ENCODE measurements around the gene KCNQ2.

Gene KCNQ2

DNA sequence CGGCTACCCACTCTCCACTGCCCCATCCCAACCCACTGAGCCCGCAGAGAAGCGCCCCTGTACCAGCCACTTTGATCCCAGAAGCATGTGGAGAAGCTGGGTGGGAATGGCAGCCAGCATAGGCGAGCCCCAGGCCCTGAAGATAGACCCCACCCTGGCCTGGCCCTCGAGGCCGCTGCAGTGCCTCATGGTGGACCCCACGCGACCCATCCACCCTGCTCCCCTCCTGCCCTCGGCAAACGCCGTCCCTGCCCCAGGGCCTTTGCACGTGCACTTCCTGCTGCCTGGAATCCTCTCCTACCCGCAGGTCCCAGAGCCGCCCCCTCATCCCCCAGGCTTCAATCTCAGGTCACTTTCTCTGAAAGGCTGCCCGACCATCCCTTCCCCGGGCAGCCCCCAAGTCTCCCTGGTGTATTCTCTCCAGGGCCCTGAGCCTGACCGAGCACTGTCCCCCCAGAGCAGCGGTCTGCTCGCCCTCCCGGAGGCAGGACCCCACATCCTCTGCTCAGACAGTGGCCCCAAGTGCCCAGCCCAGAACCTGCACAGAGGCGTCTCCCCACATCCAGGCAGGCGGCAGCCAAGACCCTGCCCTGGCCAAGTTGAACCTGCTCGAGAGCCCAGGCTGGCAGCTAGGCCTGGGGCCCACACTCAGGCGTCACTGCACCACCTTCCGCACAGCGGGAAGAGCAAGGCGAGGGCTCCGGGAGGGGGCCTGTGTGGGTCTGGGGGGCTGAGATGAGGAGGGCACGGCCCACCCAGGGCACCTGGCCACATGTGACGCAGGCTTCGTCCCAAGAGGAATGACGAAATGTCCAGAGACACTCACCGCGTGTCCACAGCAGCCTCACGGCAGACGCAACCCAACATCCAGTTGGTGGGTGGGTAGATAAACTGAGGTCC is 14.0 kb downstream of the KCNQ2 start:
- Histone ChIP-seq H3K9ac (ENCODE audit: low read length) (no peak overlapping the region), H3K4me1 (ENCODE audit: insufficient read depth, low read length, severe bottlenecking) (no peaks in the 10 kb centered on the region)

DNA sequence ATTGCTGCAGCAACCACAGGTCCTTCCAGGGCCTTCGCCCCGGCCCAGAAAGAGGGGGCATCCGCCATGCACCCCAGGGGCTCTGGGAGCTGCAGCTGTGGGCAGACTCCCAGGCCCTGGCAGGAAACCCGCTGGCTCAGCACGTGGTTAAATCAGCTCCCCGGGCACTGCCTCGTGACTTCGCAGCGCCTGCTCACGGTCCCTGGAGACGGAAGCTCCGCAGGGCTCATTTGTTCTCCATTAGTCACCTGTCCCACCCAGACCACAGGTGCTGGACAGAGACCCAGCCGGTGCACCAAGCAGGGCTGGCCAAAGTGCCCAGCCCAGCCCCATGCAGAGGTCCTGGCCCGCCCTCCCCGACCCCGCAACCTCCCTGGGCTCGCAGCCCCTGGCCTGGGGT is 14.7 kb downstream of the KCNQ2 start:
- H3K27me3 ChIP-seq (ENCODE audit: insufficient read depth, low read length) = 0 out of 2 replicates have a peak, but pooled peaks cover 8% of the 10 kb centered on the region
- H3K4me3 ChIP-seq (ENCODE audit: low read depth, low read length, poor library complexity, severe bottlenecking) = no peak overlapping the region
- no peaks in the 10 kb centered on the region for H3K4me1 ChIP-seq (ENCODE audit: insufficient read depth, low read length, severe bottlenecking)
- H2AFZ ChIP-seq (ENCODE audit: low read length) = no peak overlapping the region
- no peaks in the 10 kb centered on the region for H3K79me2 ChIP-seq (ENCODE audit: insufficient read depth, low read length)
- H3K27ac ChIP-seq (ENCODE audit: low read depth, low read length, poor library complexity, severe bottlenecking) = no peak overlapping the region
- no peaks in the 10 kb centered on the region for H3F3A ChIP-seq (ENCODE audit: insufficient read depth, low read length)
- no peak overlapping the region for H3K9ac ChIP-seq (ENCODE audit: low read length)
- no peaks in the 10 kb centered on the region for H3K36me3 ChIP-seq (ENCODE audit: insufficient read depth, low read length)
- TF ChIP-seq EZH2 (IDR thresholded peaks at IDR 0.05; ENCODE audit: borderline replicate concordance, low read length) = no peak
- H3K9me3 ChIP-seq (ENCODE audit: low read length) = no peaks in the 10 kb centered on the region
- H3K9me2 ChIP-seq (ENCODE audit: low read depth, low read length) = no peaks in the 10 kb centered on the region
- no peak overlapping the region for H3K4me2 ChIP-seq (ENCODE audit: low read length)
- no peaks in the 10 kb centered on the region for H4K20me1 ChIP-seq (ENCODE audit: insufficient read depth, low read length)

More for the DNA sequence above, 14.0 kb downstream of the KCNQ2 start:
- Histone ChIP-seq H3K27ac (ENCODE audit: low read depth, low read length, poor library complexity, severe bottlenecking) (no peak overlapping the region), H3F3A (ENCODE audit: insufficient read depth, low read length) (no peaks in the 10 kb centered on the region), H3K4me3 (ENCODE audit: low read depth, low read length, poor library complexity, severe bottlenecking) (no peak overlapping the region), H3K79me2 (ENCODE audit: insufficient read depth, low read length) (no peaks in the 10 kb centered on the region), H3K4me2 (ENCODE audit: low read length) (no peak overlapping the region), H3K9me2 (ENCODE audit: low read depth, low read length) (no peaks in the 10 kb centered on the region), H4K20me1 (ENCODE audit: insufficient read depth, low read length) (no peaks in the 10 kb centered on the region), H3K36me3 (ENCODE audit: insufficient read depth, low read length) (no peaks in the 10 kb centered on the region), H2AFZ (ENCODE audit: low read length) (no peak overlapping the region), H3K9me3 (ENCODE audit: low read length) (no peaks in the 10 kb centered on the region), H3K27me3 (ENCODE audit: insufficient read depth, low read length) (0 out of 2 replicates have a peak, but pooled peaks cover 8% of the 10 kb centered on the region)
- TF ChIP-seq, protein P1, sequence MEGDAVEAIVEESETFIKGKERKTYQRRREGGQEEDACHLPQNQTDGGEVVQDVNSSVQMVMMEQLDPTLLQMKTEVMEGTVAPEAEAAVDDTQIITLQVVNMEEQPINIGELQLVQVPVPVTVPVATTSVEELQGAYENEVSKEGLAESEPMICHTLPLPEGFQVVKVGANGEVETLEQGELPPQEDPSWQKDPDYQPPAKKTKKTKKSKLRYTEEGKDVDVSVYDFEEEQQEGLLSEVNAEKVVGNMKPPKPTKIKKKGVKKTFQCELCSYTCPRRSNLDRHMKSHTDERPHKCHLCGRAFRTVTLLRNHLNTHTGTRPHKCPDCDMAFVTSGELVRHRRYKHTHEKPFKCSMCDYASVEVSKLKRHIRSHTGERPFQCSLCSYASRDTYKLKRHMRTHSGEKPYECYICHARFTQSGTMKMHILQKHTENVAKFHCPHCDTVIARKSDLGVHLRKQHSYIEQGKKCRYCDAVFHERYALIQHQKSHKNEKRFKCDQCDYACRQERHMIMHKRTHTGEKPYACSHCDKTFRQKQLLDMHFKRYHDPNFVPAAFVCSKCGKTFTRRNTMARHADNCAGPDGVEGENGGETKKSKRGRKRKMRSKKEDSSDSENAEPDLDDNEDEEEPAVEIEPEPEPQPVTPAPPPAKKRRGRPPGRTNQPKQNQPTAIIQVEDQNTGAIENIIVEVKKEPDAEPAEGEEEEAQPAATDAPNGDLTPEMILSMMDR (IDR thresholded peaks at IDR 0.05; ENCODE audit: low read length) = no peak
- TF ChIP-seq EZH2 (IDR thresholded peaks at IDR 0.05; ENCODE audit: borderline replicate concordance, low read length) = no peak

DNA sequence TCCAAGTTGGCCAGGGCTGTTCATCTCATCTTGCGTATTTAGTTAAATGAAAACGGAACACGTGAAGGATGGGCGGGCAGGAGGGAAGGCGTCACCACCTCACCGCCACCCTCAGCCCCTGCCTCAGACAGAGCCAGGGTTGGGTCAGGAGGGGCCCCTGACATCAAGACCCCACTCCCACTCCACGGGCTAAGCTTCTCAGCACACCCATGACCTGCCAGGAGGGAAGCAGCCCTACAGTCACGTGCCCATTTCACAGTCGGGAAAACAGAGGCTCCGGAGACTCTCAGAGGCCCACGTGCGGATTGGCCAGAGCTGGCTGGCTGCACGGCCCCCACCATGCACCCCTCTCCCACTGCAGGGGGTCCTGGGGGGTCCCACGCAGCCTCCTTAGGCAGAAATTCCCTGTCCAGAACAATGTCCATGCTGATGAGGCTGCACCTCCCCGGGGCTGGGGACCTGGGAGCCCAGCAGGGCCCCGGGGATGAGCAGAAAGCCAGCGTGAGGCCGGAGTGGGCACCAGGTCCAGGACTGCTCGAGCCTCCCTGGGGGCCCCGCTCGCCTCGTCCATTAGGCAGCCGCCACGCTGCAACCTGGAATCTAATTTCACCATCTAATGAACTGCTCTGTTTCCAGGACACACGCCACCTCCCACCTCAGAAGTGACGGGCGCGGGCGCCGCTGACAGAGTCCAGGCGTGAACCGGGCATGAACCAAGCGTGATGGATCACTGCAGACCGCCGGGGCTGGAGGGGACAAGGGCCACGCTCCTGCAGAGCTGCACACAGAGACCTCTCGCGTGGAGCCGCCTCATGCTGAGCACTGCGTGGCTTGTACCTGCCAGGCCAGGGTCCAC is 15.8 kb downstream of the KCNQ2 start:
- TF ChIP-seq, protein P1 (IDR thresholded peaks at IDR 0.05; ENCODE audit: low read length) = no peak
- no peak for TF ChIP-seq EZH2 (IDR thresholded peaks at IDR 0.05; ENCODE audit: borderline replicate concordance, low read length)
- no peaks in the 10 kb centered on the region for H3K4me1 ChIP-seq (ENCODE audit: insufficient read depth, low read length, severe bottlenecking)
- H3K27ac ChIP-seq (ENCODE audit: low read depth, low read length, poor library complexity, severe bottlenecking) = no peak overlapping the region
- H3K27me3 ChIP-seq (ENCODE audit: insufficient read depth, low read length) = 0 out of 2 replicates have a peak, but pooled peaks cover 8% of the 10 kb centered on the region
- H3K4me2 ChIP-seq (ENCODE audit: low read length) = no peak overlapping the region
- no peaks in the 10 kb centered on the region for H3K9me2 ChIP-seq (ENCODE audit: low read depth, low read length)
- H3K4me3 ChIP-seq (ENCODE audit: low read depth, low read length, poor library complexity, severe bottlenecking) = no peak overlapping the region
- no peaks in the 10 kb centered on the region for H4K20me1 ChIP-seq (ENCODE audit: insufficient read depth, low read length)
- H3K9ac ChIP-seq (ENCODE audit: low read length) = no peak overlapping the region
- no peaks in the 10 kb centered on the region for H3F3A ChIP-seq (ENCODE audit: insufficient read depth, low read length)
- H2AFZ ChIP-seq (ENCODE audit: low read length) = no peak overlapping the region
- H3K9me3 ChIP-seq (ENCODE audit: low read length) = no peaks in the 10 kb centered on the region
- no peaks in the 10 kb centered on the region for H3K79me2 ChIP-seq (ENCODE audit: insufficient read depth, low read length)
- no peaks in the 10 kb centered on the region for H3K36me3 ChIP-seq (ENCODE audit: insufficient read depth, low read length)
